ES-I3 (cell line): ENCODE measurements around the gene PDE6A.

ENCODE experiments used
- H3K36me3 ChIP-seq: 2 replicates; pipeline ENCODE4 v1.6.1; 2013; ENCODE audit warnings: mild to moderate bottlenecking, low read length, control low read depth, moderate library complexity; ENCODE audit not compliant: insufficient read depth
- H3K4me1 ChIP-seq: 2 replicates; pipeline ENCODE4 v1.6.1; 2013; ENCODE audit warnings: mild to moderate bottlenecking, control low read depth, low read length; ENCODE audit not compliant: insufficient read depth
- H3K9ac ChIP-seq: 2 replicates; pipeline ENCODE4 v1.6.1; 2013; ENCODE audit warnings: low read depth, mild to moderate bottlenecking, low read length, moderate library complexity
- H3K9me3 ChIP-seq: 2 replicates; pipeline ENCODE4 v1.6.1; 2013; ENCODE audit warnings: mild to moderate bottlenecking, low read length, moderate library complexity; ENCODE audit not compliant: control insufficient read depth, insufficient read depth

PDE6A gene

DNA sequence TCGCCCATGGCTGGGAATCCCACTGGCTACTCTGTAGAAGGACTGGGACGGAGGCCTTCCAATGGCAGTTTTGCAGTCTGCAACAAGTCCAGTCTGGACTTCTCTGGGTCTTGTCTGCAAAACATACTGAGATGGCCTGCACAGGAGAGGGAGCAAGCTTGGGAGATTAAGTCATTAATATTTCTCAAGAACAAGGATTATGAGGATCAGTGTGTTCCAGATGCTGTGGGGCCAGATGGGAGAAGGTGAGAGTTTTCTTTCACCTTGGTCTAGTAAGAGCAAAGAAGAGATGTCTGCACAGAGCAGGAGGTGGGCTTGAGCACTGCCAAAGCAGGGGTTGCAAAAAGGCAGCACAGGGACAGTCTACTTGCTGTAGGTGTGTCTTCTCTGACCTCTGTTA lies at the start of gene PDE6A:
Gene PDE6A (minus strand): TSS at position 128 of the 400 bp plus-strand sequence. CDS start 120 bp downstream, at position 8.
- Histone ChIP-seq H3K9ac (no peak within 1 kb of the TSS), H3K36me3 (no peaks in the 10 kb centered on the region), H3K9me3 (no peaks in the 10 kb centered on the region), H3K4me1 (0 out of 2 replicates have a peak, but pooled peaks cover under 1% of the 10 kb centered on the region)

DNA sequence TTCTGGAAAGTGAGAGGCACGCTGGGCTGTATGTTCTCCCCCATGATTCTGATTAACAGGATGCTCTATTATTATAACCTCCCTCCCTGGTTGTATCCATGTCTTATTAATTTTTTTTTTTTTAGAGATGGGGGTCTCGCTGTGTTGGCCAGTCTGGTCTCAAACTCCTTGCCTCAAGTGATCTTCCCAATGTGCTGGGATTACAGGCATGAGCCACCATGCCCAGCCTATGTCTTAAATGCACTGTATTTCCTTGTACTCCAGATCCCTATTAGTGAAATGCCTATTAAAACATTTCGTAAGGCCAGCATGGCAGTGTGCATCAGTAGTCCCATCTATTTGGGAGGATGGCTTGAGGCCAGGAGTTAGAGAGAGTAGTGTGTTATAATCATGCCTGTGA lies 48.9 kb upstream of the PDE6A start:
- Histone ChIP-seq H3K4me1 (no peaks in the 10 kb centered on the region), H3K36me3 (no peaks in the 10 kb centered on the region), H3K9me3 (no peaks in the 10 kb centered on the region), H3K9ac (no peak overlapping the region)

DNA sequence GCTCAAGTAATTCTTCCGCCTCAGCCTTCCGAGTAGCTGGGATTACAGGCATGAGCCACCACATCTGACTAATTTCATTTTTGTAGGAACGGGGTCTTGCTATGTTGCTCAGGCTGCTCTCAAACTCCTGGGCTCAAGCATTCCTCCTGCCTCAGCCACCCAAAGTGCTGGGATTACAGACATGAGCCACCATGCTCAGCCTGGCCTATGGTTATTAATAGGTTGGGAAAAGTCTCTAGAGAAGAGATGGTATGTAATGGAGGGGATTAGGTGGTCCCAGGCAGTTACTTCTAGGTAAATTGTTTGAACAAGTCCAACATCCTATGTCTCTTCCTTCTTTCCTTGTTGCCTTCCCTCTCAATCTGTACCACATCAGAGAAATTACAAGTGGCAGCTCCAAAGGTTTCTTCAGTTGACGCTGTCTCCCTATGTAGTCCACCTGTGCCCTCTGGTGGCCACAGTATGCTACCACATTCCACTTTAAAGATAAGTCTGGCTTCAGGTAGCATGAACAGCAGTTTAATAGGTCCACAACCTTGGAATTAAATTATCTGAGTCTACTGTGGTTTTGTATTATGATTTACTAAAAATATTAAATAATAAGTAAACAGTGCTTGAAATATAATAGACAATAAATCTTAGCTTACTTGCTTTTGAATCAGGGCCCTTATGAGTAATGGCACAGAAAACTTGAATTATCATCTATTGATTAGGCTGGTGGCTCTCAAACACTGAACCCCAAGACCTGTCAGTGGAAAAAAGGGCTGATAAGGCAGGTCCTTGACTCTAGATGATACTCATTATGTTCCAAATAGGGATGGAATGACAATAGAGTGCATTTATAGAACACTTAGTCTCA lies 46.2 kb upstream of the PDE6A start:
- no peaks in the 10 kb centered on the region for H3K36me3 ChIP-seq
- no peaks in the 10 kb centered on the region for H3K9me3 ChIP-seq
- no peaks in the 10 kb centered on the region for H3K4me1 ChIP-seq
- no peak overlapping the region for H3K9ac ChIP-seq

DNA sequence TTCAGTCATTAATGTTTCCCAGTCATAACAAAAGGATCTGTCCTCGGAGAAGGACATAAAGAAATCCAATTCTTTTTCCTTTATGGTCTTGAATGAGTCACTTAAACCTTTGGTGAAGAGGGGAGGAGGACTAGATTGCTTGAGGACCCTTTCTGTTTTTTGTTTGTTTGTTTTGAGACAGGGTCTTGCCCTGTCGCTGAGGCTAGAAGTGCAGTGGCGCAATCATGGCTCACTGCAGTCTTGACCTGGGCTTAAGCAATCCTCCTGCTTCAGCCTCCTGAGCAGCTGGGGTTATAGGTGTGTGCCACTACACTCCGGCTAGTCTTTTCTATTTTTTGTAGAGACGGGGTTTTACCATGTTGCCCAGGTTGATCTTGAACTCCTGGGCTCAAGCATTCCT lies 43.5 kb upstream of the PDE6A start:
- H3K4me1 ChIP-seq: no peaks in the 10 kb centered on the region
- H3K9ac ChIP-seq: no peak overlapping the region
- no peaks in the 10 kb centered on the region for H3K36me3 ChIP-seq
- H3K9me3 ChIP-seq: no peaks in the 10 kb centered on the region

DNA sequence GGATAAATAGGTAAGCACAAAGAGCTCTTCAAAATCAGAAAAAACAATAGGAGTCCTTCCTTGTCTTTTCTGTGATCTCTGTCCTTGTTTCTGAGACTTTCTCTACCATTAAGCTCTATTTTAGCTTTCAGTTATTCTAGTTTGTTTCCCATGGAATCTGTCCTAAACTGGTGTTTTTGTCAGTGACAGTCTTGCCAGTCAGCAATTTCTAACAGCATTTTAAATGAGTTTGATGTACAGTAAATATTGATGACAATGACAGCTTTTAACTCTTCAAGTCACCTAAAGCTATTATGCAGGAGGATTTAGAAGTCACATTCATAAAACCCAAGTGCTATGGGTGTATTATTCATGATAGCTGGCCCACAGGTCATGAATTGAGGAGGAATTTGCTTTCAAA lies 37.9 kb upstream of the PDE6A start:
- H3K9me3 ChIP-seq: no peaks in the 10 kb centered on the region
- H3K36me3 ChIP-seq: peaks cover 3% of the 10 kb centered on the region; the same call in 1 of the 2 replicates
- no peaks in the 10 kb centered on the region for H3K4me1 ChIP-seq
- H3K9ac ChIP-seq: no peak overlapping the region

DNA sequence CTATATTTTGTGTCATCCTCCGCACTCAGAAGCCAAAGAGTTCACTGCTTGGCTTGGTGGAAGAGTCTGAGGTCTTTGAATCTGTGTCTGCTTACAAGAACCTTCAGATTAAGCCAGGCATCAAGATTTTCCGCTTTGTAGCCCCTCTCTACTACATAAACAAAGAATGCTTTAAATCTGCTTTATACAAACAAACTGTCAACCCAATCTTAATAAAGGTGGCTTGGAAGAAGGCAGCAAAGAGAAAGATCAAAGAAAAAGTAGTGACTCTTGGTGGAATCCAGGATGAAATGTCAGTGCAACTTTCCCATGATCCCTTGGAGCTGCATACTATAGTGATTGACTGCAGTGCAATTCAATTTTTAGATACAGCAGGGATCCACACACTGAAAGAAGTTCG lies 36.6 kb upstream of the PDE6A start:
- H3K9ac ChIP-seq: no peak overlapping the region
- H3K4me1 ChIP-seq: no peaks in the 10 kb centered on the region

DNA sequence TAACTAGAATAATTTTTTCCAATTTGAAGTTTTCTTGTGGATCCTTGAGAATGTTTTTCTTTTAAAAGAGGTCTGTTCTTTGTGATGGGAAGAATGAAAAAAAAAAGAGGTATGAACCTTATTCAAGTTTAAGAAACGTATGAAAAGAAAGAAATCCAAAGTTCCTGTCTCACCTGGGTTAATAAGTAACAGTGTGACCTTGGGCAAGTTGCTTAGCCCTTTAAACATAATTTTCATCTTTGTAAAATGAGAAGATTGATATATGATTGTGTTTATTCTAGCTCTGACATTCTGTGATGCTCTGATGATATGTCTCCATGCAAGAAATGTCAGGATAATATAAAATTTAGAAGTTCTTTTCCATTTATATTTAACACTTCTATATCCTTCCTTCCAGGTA lies 35.3 kb upstream of the PDE6A start:
- Histone ChIP-seq H3K9ac (no peak overlapping the region), H3K9me3 (no peaks in the 10 kb centered on the region), H3K36me3 (peaks cover 3% of the 10 kb centered on the region; the same call in 1 of the 2 replicates), H3K4me1 (no peaks in the 10 kb centered on the region)

More for the DNA sequence above, 36.6 kb upstream of the PDE6A start:
- peaks cover 3% of the 10 kb centered on the region; the same call in 1 of the 2 replicates for H3K36me3 ChIP-seq
- no peaks in the 10 kb centered on the region for H3K9me3 ChIP-seq

DNA sequence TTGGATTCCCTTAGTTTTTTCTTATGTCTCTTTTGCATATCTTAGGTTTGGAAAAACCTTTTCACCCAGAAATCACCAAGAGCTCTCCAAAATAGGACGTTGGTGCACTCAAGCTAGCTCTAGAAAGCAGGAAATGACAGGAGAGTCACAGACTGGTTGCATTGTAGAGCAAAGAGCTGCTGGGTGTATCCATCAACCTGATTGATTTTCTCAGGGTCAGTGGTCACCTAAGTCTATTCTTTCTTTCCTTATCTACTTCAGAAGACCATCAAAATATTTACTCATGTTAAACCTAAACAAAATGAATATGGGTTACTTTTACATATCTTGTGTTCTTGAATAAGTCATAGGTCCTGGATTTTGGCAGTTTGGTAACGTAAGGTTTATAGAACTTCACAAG lies 30.8 kb upstream of the PDE6A start:
- peaks cover 3% of the 10 kb centered on the region; the same call in 1 of the 2 replicates for H3K36me3 ChIP-seq

DNA sequence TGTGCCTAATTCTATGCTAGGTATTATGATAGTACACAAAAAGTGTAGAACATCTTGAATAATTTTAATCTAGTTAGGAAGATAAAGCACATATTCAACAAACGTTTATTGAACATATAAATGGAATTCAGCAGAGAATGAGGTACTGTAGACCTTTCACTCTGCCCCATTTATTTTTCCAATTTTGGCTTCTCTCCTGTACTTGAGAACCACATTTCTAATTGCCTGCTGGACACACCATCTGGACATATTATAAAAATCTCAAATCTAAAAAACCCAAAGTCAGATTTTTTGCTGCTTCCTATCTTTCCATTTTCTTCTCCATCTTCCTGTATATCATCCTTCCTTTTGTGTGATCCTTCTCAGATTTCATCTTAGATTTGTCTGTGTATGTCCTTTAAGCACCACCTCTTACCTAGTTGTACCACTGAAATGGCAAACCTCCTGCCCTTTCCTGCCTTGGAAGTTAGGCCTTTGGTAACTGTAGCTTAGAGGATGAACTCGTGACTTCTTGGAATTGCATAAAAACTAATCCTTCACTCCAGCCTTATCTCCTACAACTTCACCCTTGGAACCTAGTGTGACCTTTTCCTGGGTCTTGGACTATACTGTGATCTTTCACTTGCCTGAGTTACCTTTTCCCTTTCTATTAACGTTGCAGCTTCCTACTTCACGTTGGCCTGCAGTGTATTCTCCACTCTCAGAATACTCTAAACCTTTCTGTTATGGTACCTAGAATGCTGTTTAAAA lies 24.8 kb upstream of the PDE6A start:
- H3K36me3 ChIP-seq: no peaks in the 10 kb centered on the region
- H3K9ac ChIP-seq: no peak overlapping the region
- no peaks in the 10 kb centered on the region for H3K4me1 ChIP-seq
- no peaks in the 10 kb centered on the region for H3K9me3 ChIP-seq

More for the DNA sequence above, 30.8 kb upstream of the PDE6A start:
- Histone ChIP-seq H3K4me1 (no peaks in the 10 kb centered on the region), H3K9ac (no peak overlapping the region), H3K9me3 (no peaks in the 10 kb centered on the region)

DNA sequence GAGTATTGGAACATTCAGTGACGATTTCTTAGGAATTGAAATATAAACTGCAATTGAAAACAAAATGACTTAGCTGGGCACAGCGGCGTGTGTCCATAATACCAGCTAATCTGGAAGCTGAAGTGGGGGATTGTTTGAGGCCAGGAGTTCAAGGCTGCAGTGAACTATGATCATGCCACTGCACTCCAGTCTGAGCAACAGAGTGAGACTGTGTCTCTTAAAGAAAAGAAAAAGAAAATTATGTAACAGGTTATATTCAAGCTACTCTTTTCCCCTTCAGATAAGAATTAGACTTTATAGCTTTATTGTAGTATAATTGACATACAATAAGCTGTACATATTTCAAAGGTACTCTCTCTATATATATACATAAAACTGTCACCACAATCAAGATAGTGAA lies 22.4 kb upstream of the PDE6A start:
- Histone ChIP-seq H3K4me1 (no peaks in the 10 kb centered on the region), H3K9ac (no peak overlapping the region), H3K9me3 (no peaks in the 10 kb centered on the region), H3K36me3 (no peaks in the 10 kb centered on the region)

DNA sequence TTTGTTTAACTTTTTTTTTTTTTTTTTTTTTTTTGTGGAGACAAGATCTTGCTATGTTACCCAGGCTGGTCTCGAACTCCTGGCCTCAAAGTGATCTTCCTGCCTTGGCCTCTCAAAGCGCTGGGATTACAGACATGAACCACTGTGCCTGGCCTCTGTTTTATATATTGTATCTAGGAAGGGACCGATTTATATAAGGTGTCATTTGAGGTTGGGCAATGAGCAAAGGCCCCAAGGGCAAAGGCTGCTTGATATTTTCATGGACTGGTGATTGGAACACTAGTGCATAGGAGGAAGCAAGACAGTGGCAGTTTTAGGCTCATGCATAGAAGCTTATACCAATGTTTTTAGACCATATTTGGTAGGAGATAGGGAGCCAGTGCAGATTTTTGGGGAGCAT lies 19.1 kb upstream of the PDE6A start:
- Histone ChIP-seq H3K36me3 (no peaks in the 10 kb centered on the region), H3K4me1 (no peaks in the 10 kb centered on the region), H3K9me3 (no peaks in the 10 kb centered on the region), H3K9ac (no peak overlapping the region)

DNA sequence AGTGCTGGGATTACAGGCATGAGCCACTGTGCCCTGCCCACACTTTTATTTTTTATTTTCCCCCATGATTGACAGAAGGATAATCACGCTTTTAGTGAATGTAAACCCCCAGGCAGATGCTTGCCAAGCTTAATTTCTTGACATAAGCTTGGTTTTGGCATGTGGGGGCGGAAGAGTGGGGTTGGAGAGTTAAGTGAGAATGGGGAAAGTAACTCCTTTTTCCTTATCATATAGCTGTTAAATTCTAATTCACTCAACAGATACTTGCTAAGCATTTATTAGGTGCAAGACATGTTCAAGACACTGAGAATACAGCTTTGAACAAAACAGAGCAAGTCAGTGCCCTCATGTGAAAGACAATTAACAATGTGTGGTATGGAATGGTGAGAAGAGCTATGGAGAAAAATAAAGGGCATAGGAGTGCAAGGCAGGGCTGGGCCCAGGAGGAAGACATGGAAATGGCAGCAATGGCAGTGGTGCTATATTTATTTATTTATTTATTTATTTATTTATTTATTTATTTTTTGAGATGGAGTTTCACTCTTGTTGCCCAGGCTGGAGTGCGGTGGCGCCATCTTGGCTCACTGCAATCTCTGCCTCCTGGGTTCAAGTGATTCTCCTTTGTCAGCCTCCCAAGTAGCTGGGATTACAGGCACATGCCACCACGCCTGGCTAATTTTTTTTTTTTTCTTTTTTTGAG lies 18.2 kb upstream of the PDE6A start:
- Histone ChIP-seq H3K9ac (no peak overlapping the region), H3K4me1 (no peaks in the 10 kb centered on the region), H3K9me3 (no peaks in the 10 kb centered on the region), H3K36me3 (no peaks in the 10 kb centered on the region)

DNA sequence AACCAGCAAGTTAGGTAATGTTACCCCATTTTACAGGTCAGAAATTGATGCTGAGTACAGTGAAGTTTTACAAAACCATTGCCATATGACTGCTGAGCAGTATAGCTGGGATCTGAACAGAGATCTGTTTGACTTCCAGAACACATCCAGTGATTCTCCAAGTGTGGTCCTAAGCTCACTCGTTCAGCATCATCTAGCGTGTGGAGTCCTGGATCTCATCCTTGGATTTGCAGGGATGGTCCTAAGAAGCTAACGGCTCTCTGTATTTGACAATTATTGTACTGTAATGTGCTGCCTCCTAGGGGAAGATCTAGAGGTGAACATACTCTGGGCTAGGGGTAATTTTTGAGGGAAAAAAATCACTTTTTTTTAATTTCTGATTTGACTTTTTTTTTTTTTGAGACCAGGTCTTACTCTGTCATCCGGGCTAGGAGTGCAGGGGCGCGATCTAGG lies 17.4 kb upstream of the PDE6A start:
- H3K4me1 ChIP-seq: no peaks in the 10 kb centered on the region
- H3K9me3 ChIP-seq: no peaks in the 10 kb centered on the region
- no peak overlapping the region for H3K9ac ChIP-seq
- no peaks in the 10 kb centered on the region for H3K36me3 ChIP-seq

DNA sequence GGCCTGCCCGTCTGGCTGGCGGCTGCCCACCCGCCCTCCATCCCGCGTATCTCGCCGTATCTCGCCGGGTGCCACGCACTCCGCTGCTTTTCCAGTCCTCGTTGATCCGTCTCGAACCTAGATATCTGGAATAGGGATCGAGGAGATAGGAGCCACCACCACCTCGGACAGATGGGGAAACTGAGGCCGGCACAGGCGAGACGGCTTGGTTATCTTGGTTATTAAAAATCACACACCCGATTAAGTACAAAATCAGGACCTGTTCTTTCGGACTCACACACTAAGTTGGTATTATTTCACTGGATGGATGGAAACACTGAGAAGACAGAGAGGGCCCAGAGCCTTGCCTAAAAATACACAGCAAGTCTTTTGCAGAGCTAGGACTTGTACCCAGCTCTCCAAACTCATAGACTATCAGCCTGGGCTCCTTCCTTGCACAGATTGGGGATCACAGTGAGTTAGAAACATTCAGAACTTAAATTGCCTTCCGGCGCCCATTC lies 16.6 kb upstream of the PDE6A start:
- Histone ChIP-seq H3K4me1 (no peaks in the 10 kb centered on the region), H3K36me3 (no peaks in the 10 kb centered on the region), H3K9ac (peak overlapping the region; percentile 68), H3K9me3 (no peaks in the 10 kb centered on the region)
